IMR-90 (cell line): ENCODE results near the gene CARNS1. TPM values are rescaled to one million over a fixed set of nuclear protein-coding genes. Genes with fewer than 3 reads are reported as not detected.

Experiments used
- ATAC-seq: fragments of 200-7000 bp; cut with Tn5 transposase; 2 replicates; pipeline ENCODE4 v1.9.1; 2020; ENCODE audit warnings: low read depth, mild to moderate bottlenecking, moderate library complexity
- BruUV-seq: library from RNA; stranded (reverse); fragments of 400-500 nt; replicated peaks from 2 replicates; lab custom pipeline; 2021; lab: Mats Ljungman, UMichigan
- CTCF ChIA-PET: fragments of 300-600 bp; formaldehyde crosslinking; extraction: SDS; loops from one replicate; lab custom pipeline; 2021; ENCODE audit warnings: antibody characterized with exemption; lab: Yijun Ruan, JAX
- POLR2A ChIA-PET: fragments of 300-600 bp; sonication (Branson Sonifier 250); formaldehyde crosslinking; loops from one replicate; lab custom pipeline; 2022; ENCODE audit warnings: antibody characterized with exemption; ENCODE audit not compliant: unreplicated experiment; lab: Charles Lee
- DNase-seq: peaks from one replicate; pipeline ENCODE4 v3.0.0; 2013
- H2AFZ ChIP-seq: replicated peaks from 2 replicates; pipeline ENCODE3; 2013; ENCODE audit warnings: low read length, mild to moderate bottlenecking; ENCODE audit not compliant: poor library complexity
- H2AK5ac ChIP-seq: 2 replicates; pipeline ENCODE4 v1.6.1; 2013; ENCODE audit warnings: low read depth, low read length, inconsistent platforms
- H2AK9ac ChIP-seq: replicated peaks from 2 replicates; pipeline ENCODE3; 2013; ENCODE audit warnings: mild to moderate bottlenecking, low read depth, low read length, moderate library complexity; ENCODE audit not compliant: poor library complexity
- H2BK120ac ChIP-seq: 2 replicates; pipeline ENCODE4 v1.6.1; 2013; ENCODE audit warnings: low read depth, low read length, inconsistent platforms
- H2BK15ac ChIP-seq: 3 replicates; pipeline ENCODE4 v1.6.1; 2013; ENCODE audit warnings: low read depth, low read length, inconsistent platforms
- H2BK20ac ChIP-seq: 2 replicates; pipeline ENCODE4 v1.6.1; 2013; ENCODE audit warnings: low read depth, mild to moderate bottlenecking, inconsistent platforms, low read length, moderate library complexity
- H2BK5ac ChIP-seq: 2 replicates; pipeline ENCODE4 v1.6.1; 2013; ENCODE audit warnings: mild to moderate bottlenecking, low read depth, low read length, inconsistent platforms; ENCODE audit not compliant: poor library complexity, severe bottlenecking
- H3K14ac ChIP-seq: replicated peaks from 2 replicates; pipeline ENCODE4 v1.6.1; 2013; ENCODE audit warnings: low read depth, low read length, inconsistent platforms
- H3K18ac ChIP-seq: 2 replicates; pipeline ENCODE4 v1.6.1; 2013; ENCODE audit warnings: low read depth, low read length, control low read depth
- H3K23ac ChIP-seq: 2 replicates; pipeline ENCODE4 v1.6.1; 2013; ENCODE audit warnings: low read depth, low read length, inconsistent platforms
- H3K27ac ChIP-seq: 2 replicates; pipeline ENCODE4 v1.5.1; 2013; ENCODE audit warnings: mild to moderate bottlenecking, control low read depth, low read length; ENCODE audit not compliant: insufficient read depth
- H3K27me3 ChIP-seq: 2 replicates; pipeline ENCODE4 v1.6.1; 2013; ENCODE audit warnings: low read length; ENCODE audit not compliant: control insufficient read depth, insufficient read depth
- H3K36me3 ChIP-seq: 2 replicates; pipeline ENCODE4 v1.6.1; 2013; ENCODE audit warnings: low read length, mixed read lengths; ENCODE audit not compliant: control insufficient read depth, insufficient read depth
- H3K4ac ChIP-seq: 2 replicates; pipeline ENCODE4 v1.6.1; 2013; ENCODE audit warnings: low read depth, low read length, inconsistent platforms
- H3K4me1 ChIP-seq: 2 replicates; pipeline ENCODE4 v1.6.1; 2013; ENCODE audit warnings: low read length, mixed read lengths; ENCODE audit not compliant: control insufficient read depth, insufficient read depth
- H3K4me2 ChIP-seq: 2 replicates; pipeline ENCODE4 v1.6.1; 2013; ENCODE audit warnings: low read depth, mild to moderate bottlenecking, control low read depth, low read length, moderate library complexity
- H3K4me3 ChIP-seq: 2 replicates; pipeline ENCODE4 v1.5.1; 2013; ENCODE audit warnings: low read depth, mild to moderate bottlenecking, control low read depth, low read length, moderate library complexity; ENCODE audit not compliant: insufficient read depth
- H3K56ac ChIP-seq: 2 replicates; pipeline ENCODE4 v1.6.1; 2013; ENCODE audit warnings: low read length, inconsistent platforms; ENCODE audit not compliant: insufficient read depth; ENCODE audit errors: extremely low read depth
- H3K79me1 ChIP-seq, 2 experiments: 2 replicates each; pipeline ENCODE4 v1.6.1; 2013; ENCODE audit warnings: low read length in 2 of 2, inconsistent platforms in 1 of 2, low read depth in 1 of 2
- H3K9ac ChIP-seq: 2 replicates; pipeline ENCODE4 v1.6.1; 2013; ENCODE audit warnings: low read depth, low read length, control low read depth
- H3K9me1 ChIP-seq: 2 replicates; pipeline ENCODE4 v1.6.1; 2013; ENCODE audit warnings: low read length, inconsistent platforms; ENCODE audit not compliant: insufficient read depth
- H3K9me3 ChIP-seq: 2 replicates; pipeline ENCODE4 v1.6.1; 2013; ENCODE audit warnings: low read length; ENCODE audit not compliant: control insufficient read depth, insufficient read depth
- H4K20me1 ChIP-seq: 2 replicates; pipeline ENCODE4 v1.6.1; 2013; ENCODE audit warnings: low read length, inconsistent platforms; ENCODE audit not compliant: insufficient read depth
- H4K5ac ChIP-seq: 2 replicates; pipeline ENCODE4 v1.6.1; 2013; ENCODE audit warnings: mild to moderate bottlenecking, low read depth, low read length, control low read depth
- H4K8ac ChIP-seq, 2 experiments: 2 replicates each; pipeline ENCODE4 v1.6.1; 2013; ENCODE audit warnings: low read depth in 2 of 2, low read length in 2 of 2, control low read depth in 1 of 2, inconsistent platforms in 1 of 2
- H4K91ac ChIP-seq: 2 replicates; pipeline ENCODE4 v1.6.1; 2013; ENCODE audit warnings: low read depth, low read length, inconsistent platforms; ENCODE audit not compliant: insufficient read depth
- CHD1 ChIP-seq: IDR thresholded peaks from 2 replicates; pipeline ENCODE4 v1.6.1; 2012; ENCODE audit warnings: low read depth, low read length, improper control_type of control experiment
- MAFK ChIP-seq: IDR thresholded peaks from 2 replicates; pipeline ENCODE4 v1.6.1; 2012; ENCODE audit warnings: low read depth, low read length, improper control_type of control experiment
- WGBS, 2 experiments: methylation state at CpG; one replicate each; pipeline versions ENCODE4 v1.1.5 to v1.1.7; 2013; ENCODE audit warnings: missing lambda C conversion rate in 2 of 2; ENCODE audit not compliant: insufficient read length in 1 of 2; ENCODE audit errors: extremely low coverage in 2 of 2; 5-methylcytosine and 5-hydroxymethylcytosine counted together
- dilution Hi-C: fragments of 300-500 bp; cut with HindIII; formaldehyde crosslinking; loops from one replicate; pipeline ENCODE4 v1.14.3; 2018; ENCODE audit warnings: low sequenced_read_pairs; ENCODE audit not compliant: unreplicated experiment
- in situ Hi-C: fragments of 300-500 bp; cut with MboI; formaldehyde crosslinking; loops from 3 replicates; pipeline ENCODE4 v1.14.3; 2019; ENCODE audit warnings: low sequenced_read_pairs, inconsistent platforms, mixed read lengths
- intact Hi-C: fragments of 100-400 bp; cut with micrococcal nuclease; formaldehyde crosslinking; loops from 2 replicates; pipeline ENCODE4 v1.10.0; 2022
- polyA plus RNA-seq, 3 experiments: library from polyadenylated mRNA; depleted of rRNA; stranded (reverse); fragments of >200 nt; gene quantifications; 2 replicates each; pipeline ENCODE4 v1.2.3, GENCODE V29; 2012; ENCODE audit warnings: low replicate concordance in 1 of 3
- total RNA-seq: library from RNA; depleted of rRNA; stranded (reverse); fragments of >200 nt; gene quantifications from 2 replicates; pipeline ENCODE4 v1.2.3, GENCODE V29; 2012

CARNS1 gene
- total and polyA plus RNA-seq, 2 of the 4 experiments (the other 2 are of a cell fraction), result under 0.01 to 0.32 TPM

GRCh38 chr11:67445515-67445914 lies 30.0 kb downstream of the CARNS1 start:
- Histone ChIP-seq H3K27ac (no peak overlapping the region), H4K5ac (no peak overlapping the region), H3K4me2 (no peak overlapping the region), H3K4ac (no peak overlapping the region), H2BK15ac (no peak overlapping the region), H2BK120ac (no peak overlapping the region), H4K20me1 (peaks cover 8% of the 10 kb centered on the region; the same call in 1 of the 2 replicates), H3K9me3 (no peaks in the 10 kb centered on the region), H4K91ac (no peak overlapping the region), H4K8ac (no peak overlapping the region), H3K18ac (no peak overlapping the region), H2BK5ac (no peak overlapping the region), H2AK5ac (no peak overlapping the region), H3K79me1 (peaks cover 8 to 22% of the 10 kb centered on the region in 2 experiments), H2AK9ac (no peak overlapping the region), H3K36me3 (peaks cover 13% of the 10 kb centered on the region; the same call in 1 of the 2 replicates), H2BK20ac (no peak overlapping the region), H3K23ac (no peak overlapping the region), H3K27me3 (peaks cover 4% of the 10 kb centered on the region; the same call in 1 of the 2 replicates), H3K4me1 (peaks cover 3% of the 10 kb centered on the region; the same call in 1 of the 2 replicates), H3K9ac (no peak overlapping the region), H2AFZ (no peak overlapping the region), H3K9me1 (peaks cover 8% of the 10 kb centered on the region; the same call in 1 of the 2 replicates), H3K14ac (no peak overlapping the region), H3K56ac (no peak overlapping the region), H3K4me3 (no peak overlapping the region)
- dilution Hi-C loops (no loop called here), in situ Hi-C loops (no loop called here), intact Hi-C loops (no loop called here)
- CTCF ChIA-PET, result no interaction called here
- ATAC-seq (no peak), DNase-seq (no peak)
- TF ChIP-seq CHD1 (no peak), MAFK (no peak)
- no CpG with 5 or more reads among the region's 5 CpGs for WGBS, 2 experiments
- POLR2A ChIA-PET, result no interaction called here
- no TSS peak for BruUV-seq
